ENCODE results near the gene CNIH3.

CNIH3 gene

DNA sequence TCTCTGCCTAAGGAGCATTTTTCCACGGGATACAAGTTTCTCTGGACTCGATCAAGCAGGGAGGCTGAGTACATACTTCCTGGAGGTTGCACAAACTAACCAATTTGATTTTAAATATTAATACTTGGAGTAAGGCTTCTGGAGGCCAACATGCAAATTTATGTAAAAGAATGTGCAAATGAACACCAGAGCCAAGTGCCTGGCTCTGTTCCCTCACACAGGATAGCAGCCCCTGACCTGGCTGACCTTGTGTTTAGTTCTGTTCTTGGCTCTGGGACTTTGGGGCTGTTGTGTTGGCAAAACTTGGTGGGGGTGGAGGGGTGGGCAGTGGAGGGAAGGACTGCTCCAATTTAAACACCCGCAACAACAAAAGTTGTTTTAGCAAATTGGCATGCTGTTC lies 34.2 kb downstream of the CNIH3 start:
- H3K4me3 ChIP-seq (ENCODE audit: low read length) = no peak overlapping the region
- H3K9ac ChIP-seq (ENCODE audit: low read depth, low read length) = no peak overlapping the region
- no peak overlapping the region for H3K4me2 ChIP-seq (ENCODE audit: low read length)
- H3K9me3 ChIP-seq (replicated peaks; ENCODE audit: low read length) = no peaks in the 10 kb centered on the region
- H3K27me3 ChIP-seq (ENCODE audit: control insufficient read depth, insufficient read depth, low read length) = peaks cover 3% of the 10 kb centered on the region
- H3K36me3 ChIP-seq (ENCODE audit: insufficient read depth, low read length) = no peaks in the 10 kb centered on the region
- peaks cover 10% of the 10 kb centered on the region for H3K4me1 ChIP-seq (ENCODE audit: control insufficient read depth, insufficient read depth, low read length)

DNA sequence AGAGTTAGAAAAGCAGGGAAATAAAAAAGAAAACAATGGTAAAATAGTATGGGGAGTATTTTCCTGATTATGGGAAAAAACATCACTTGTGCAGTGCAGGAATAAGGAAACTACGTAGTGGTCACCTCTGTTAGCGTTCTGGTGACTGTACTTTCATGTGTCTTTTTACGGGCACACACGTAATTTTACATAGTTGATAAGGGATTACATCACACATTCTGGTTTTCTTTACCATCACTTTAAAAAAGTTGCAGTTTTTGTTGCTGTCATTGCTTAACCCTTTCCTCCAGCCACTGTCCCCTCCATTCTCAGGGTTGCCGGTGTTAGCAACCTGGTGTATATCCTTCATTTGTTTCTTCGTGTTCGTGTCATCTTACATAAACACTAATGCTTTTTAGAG lies 35.1 kb downstream of the CNIH3 start:
- Histone ChIP-seq H3K4me2 (ENCODE audit: low read length) (no peak overlapping the region), H3K4me1 (ENCODE audit: control insufficient read depth, insufficient read depth, low read length) (peaks cover 10% of the 10 kb centered on the region), H3K36me3 (ENCODE audit: insufficient read depth, low read length) (no peaks in the 10 kb centered on the region), H3K9me3 (replicated peaks; ENCODE audit: low read length) (no peaks in the 10 kb centered on the region), H3K9ac (ENCODE audit: low read depth, low read length) (no peak overlapping the region), H3K4me3 (ENCODE audit: low read length) (no peak overlapping the region), H3K27me3 (ENCODE audit: control insufficient read depth, insufficient read depth, low read length) (peaks cover 3% of the 10 kb centered on the region)

DNA sequence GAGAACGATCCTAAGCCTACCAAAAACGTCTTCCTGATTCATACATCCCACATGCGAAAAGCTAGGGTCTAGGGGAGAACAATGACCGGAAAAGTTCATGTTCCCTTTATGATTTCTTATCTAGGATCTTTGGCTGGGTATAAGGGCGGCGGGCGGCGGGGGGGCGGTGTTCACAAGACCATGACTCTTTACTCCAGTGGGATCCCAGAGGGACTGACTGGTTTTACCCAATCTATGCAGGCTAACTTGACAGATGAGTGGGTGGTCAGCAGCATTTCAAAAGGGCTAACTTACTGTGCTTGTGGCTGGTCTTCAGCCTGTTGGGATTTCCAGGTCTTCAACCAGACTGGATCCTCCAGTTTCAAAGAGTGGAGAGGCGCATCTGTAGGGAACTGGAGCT lies 40.3 kb downstream of the CNIH3 start:
- Histone ChIP-seq H3K4me2 (ENCODE audit: low read length) (no peak overlapping the region), H3K36me3 (ENCODE audit: insufficient read depth, low read length) (no peaks in the 10 kb centered on the region), H3K9ac (ENCODE audit: low read depth, low read length) (no peak overlapping the region), H3K27me3 (ENCODE audit: control insufficient read depth, insufficient read depth, low read length) (no peaks in the 10 kb centered on the region), H3K4me3 (ENCODE audit: low read length) (no peak overlapping the region), H3K4me1 (ENCODE audit: control insufficient read depth, insufficient read depth, low read length) (peaks cover 10% of the 10 kb centered on the region), H3K9me3 (replicated peaks; ENCODE audit: low read length) (no peaks in the 10 kb centered on the region)

GRCh38 chr1:224660074-224660473 lies 44.0 kb downstream of the CNIH3 start:
- Histone ChIP-seq H3K36me3 (ENCODE audit: insufficient read depth, low read length) (no peaks in the 10 kb centered on the region), H3K4me2 (ENCODE audit: low read length) (no peak overlapping the region), H3K9ac (ENCODE audit: low read depth, low read length) (no peak overlapping the region), H3K9me3 (replicated peaks; ENCODE audit: low read length) (no peaks in the 10 kb centered on the region), H3K27me3 (ENCODE audit: control insufficient read depth, insufficient read depth, low read length) (peaks cover 5% of the 10 kb centered on the region), H3K4me3 (ENCODE audit: low read length) (no peak overlapping the region), H3K4me1 (ENCODE audit: control insufficient read depth, insufficient read depth, low read length) (no peaks in the 10 kb centered on the region)

DNA sequence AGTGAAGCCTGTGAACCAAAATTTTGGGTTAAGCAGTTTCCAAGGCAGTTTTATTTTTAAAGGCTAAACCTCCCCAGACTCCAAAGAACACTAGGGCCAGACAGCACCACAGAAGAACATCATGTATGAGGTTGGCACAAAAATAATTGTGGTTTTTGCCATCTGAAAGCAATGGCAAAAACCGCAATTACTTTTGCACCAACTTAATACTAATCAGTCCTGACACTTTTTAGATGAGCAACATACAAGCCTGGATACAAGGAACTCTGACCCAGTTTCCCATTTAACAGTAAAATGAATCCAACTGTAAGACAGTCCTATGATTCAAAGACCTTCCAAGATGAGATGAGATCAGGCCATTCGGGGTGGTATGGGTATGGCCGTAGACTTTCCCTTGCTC lies 46.8 kb downstream of the CNIH3 start:
- Histone ChIP-seq H3K9ac (ENCODE audit: low read depth, low read length) (no peak overlapping the region), H3K4me2 (ENCODE audit: low read length) (no peak overlapping the region), H3K27me3 (ENCODE audit: control insufficient read depth, insufficient read depth, low read length) (peaks cover 20% of the 10 kb centered on the region), H3K9me3 (replicated peaks; ENCODE audit: low read length) (no peaks in the 10 kb centered on the region), H3K4me1 (ENCODE audit: control insufficient read depth, insufficient read depth, low read length) (no peaks in the 10 kb centered on the region), H3K36me3 (ENCODE audit: insufficient read depth, low read length) (no peaks in the 10 kb centered on the region), H3K4me3 (ENCODE audit: low read length) (no peak overlapping the region)

DNA sequence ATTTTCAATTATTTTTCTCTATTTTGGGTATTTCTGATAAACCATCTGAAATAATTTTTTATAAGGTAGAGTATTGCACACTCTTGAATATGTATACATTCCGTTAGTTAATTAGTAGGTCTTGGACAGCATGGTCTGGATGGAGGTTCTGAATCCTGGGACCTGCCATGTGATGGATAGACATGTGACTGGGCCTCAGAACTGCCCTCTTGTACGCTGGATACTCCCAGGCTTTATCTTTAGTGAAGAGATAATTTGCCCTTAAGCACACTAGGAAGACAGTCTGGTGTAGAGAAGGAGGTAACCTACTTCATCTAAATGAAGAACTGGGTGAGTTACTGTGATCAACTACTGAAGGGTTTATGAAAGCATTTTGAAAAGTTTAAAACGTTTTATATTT lies 48.9 kb downstream of the CNIH3 start:
- peaks cover 25% of the 10 kb centered on the region for H3K27me3 ChIP-seq (ENCODE audit: control insufficient read depth, insufficient read depth, low read length)
- no peaks in the 10 kb centered on the region for H3K36me3 ChIP-seq (ENCODE audit: insufficient read depth, low read length)
- no peaks in the 10 kb centered on the region for H3K4me1 ChIP-seq (ENCODE audit: control insufficient read depth, insufficient read depth, low read length)
- no peak overlapping the region for H3K4me3 ChIP-seq (ENCODE audit: low read length)
- H3K9me3 ChIP-seq (replicated peaks; ENCODE audit: low read length) = no peaks in the 10 kb centered on the region
- no peak overlapping the region for H3K4me2 ChIP-seq (ENCODE audit: low read length)
- H3K9ac ChIP-seq (ENCODE audit: low read depth, low read length) = no peak overlapping the region

DNA sequence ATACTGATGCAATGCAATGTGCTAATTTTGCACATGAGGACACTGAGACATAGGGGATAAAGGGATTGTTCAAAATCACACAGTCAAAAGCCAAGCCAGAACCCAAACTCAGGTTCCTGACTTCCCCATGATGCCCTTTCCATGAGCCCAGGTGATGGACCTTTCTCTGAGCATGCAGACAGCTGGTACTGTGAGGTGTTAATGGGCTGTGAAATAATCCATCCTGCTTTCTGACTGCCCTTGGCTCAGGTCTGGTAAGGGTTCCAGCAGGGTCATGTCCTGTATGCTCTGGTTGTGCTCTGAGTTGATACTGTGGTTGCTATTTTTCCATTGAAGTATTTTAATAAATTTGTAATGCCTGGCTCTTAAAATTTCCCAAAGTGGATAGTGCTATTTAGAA lies 50.0 kb downstream of the CNIH3 start:
- peaks cover 30% of the 10 kb centered on the region for H3K27me3 ChIP-seq (ENCODE audit: control insufficient read depth, insufficient read depth, low read length)
- H3K36me3 ChIP-seq (ENCODE audit: insufficient read depth, low read length) = no peaks in the 10 kb centered on the region
- H3K4me2 ChIP-seq (ENCODE audit: low read length) = no peak overlapping the region
- no peaks in the 10 kb centered on the region for H3K9me3 ChIP-seq (replicated peaks; ENCODE audit: low read length)
- no peaks in the 10 kb centered on the region for H3K4me1 ChIP-seq (ENCODE audit: control insufficient read depth, insufficient read depth, low read length)
- no peak overlapping the region for H3K4me3 ChIP-seq (ENCODE audit: low read length)
- H3K9ac ChIP-seq (ENCODE audit: low read depth, low read length) = no peak overlapping the region

GRCh38 chr1:224666913-224667312 lies 50.8 kb downstream of the CNIH3 start:
- H3K27me3 ChIP-seq (ENCODE audit: control insufficient read depth, insufficient read depth, low read length) = peaks cover 30% of the 10 kb centered on the region
- no peaks in the 10 kb centered on the region for H3K36me3 ChIP-seq (ENCODE audit: insufficient read depth, low read length)
- H3K4me1 ChIP-seq (ENCODE audit: control insufficient read depth, insufficient read depth, low read length) = no peaks in the 10 kb centered on the region
- H3K4me2 ChIP-seq (ENCODE audit: low read length) = no peak overlapping the region
- no peaks in the 10 kb centered on the region for H3K9me3 ChIP-seq (replicated peaks; ENCODE audit: low read length)
- H3K9ac ChIP-seq (ENCODE audit: low read depth, low read length) = no peak overlapping the region
- H3K4me3 ChIP-seq (ENCODE audit: low read length) = no peak overlapping the region

DNA sequence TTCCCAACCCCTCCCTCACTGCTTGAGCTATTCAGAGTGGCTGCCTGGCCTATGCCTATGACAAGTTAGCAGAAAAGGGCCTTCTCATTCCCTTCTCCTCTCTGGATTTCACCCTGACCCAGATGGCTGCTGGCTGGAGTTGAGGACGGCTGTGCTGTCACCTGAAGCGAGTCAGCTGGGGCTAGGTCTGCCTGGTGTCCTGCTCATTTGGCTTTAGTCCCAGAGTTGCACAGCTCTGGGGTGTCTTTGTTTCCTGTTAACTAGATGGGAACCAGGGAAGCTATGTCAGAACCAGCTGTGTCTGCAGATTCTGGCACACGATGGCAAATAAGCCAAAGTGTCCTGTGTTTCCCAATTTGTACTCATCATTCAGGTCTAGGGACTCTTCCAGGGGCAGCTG lies 52.9 kb downstream of the CNIH3 start:
- H3K4me1 ChIP-seq (ENCODE audit: control insufficient read depth, insufficient read depth, low read length) = no peaks in the 10 kb centered on the region
- H3K9ac ChIP-seq (ENCODE audit: low read depth, low read length) = no peak overlapping the region

GRCh38 chr1:224669403-224669802 lies 53.3 kb downstream of the CNIH3 start:
- no peak overlapping the region for H3K4me3 ChIP-seq (ENCODE audit: low read length)
- no peaks in the 10 kb centered on the region for H3K36me3 ChIP-seq (ENCODE audit: insufficient read depth, low read length)
- no peaks in the 10 kb centered on the region for H3K4me1 ChIP-seq (ENCODE audit: control insufficient read depth, insufficient read depth, low read length)
- H3K4me2 ChIP-seq (ENCODE audit: low read length) = no peak overlapping the region
- H3K9me3 ChIP-seq (replicated peaks; ENCODE audit: low read length) = no peaks in the 10 kb centered on the region
- H3K27me3 ChIP-seq (ENCODE audit: control insufficient read depth, insufficient read depth, low read length) = peaks cover 30% of the 10 kb centered on the region
- no peak overlapping the region for H3K9ac ChIP-seq (ENCODE audit: low read depth, low read length)

More for the DNA sequence above, 52.9 kb downstream of the CNIH3 start:
- Histone ChIP-seq H3K27me3 (ENCODE audit: control insufficient read depth, insufficient read depth, low read length) (peaks cover 29% of the 10 kb centered on the region), H3K36me3 (ENCODE audit: insufficient read depth, low read length) (no peaks in the 10 kb centered on the region), H3K4me3 (ENCODE audit: low read length) (no peak overlapping the region), H3K9me3 (replicated peaks; ENCODE audit: low read length) (no peaks in the 10 kb centered on the region), H3K4me2 (ENCODE audit: low read length) (no peak overlapping the region)

DNA sequence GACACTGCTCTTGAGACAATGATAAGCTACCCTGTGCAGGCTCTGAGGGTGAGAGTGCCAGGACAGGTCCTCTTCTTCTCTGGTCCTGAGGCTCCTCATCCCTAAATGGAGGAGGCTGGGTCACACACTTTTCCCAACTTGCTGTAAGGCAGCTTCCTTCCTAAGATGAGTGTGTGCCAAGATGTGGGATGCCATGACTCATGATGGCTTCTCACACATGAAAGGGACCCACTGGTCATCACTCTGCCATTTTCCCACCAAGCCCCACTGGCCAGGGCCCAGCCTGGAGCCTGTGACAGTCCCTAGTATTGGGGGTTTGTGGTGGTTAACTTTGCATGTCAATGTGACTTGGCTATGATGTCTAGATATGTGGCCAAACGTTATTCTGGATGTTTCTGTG lies 54.4 kb downstream of the CNIH3 start:
- Histone ChIP-seq H3K27me3 (ENCODE audit: control insufficient read depth, insufficient read depth, low read length) (peaks cover 33% of the 10 kb centered on the region), H3K4me3 (ENCODE audit: low read length) (no peak overlapping the region), H3K9ac (ENCODE audit: low read depth, low read length) (no peak overlapping the region), H3K4me1 (ENCODE audit: control insufficient read depth, insufficient read depth, low read length) (no peaks in the 10 kb centered on the region), H3K36me3 (ENCODE audit: insufficient read depth, low read length) (no peaks in the 10 kb centered on the region), H3K9me3 (replicated peaks; ENCODE audit: low read length) (no peaks in the 10 kb centered on the region), H3K4me2 (ENCODE audit: low read length) (no peak overlapping the region)

DNA sequence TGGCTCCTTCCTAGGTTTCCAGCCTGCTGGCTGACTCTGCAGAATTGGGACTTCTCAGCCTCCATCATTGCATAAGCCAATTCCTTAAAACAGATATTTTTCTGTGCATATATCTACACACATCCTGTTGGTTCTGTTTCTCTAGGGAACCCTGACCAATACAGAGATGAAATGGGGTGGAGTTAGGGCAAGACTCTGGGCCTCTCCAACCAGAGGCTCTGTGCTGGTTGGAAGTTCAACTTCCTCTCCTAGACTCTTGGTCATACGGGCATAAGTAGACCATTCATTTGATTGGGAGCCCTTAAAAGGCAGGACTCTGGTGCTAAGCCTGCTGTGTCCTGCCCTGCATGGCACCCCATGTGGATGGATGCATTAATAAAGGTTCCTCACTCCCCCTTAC lies 55.0 kb downstream of the CNIH3 start:
- Histone ChIP-seq H3K4me1 (ENCODE audit: control insufficient read depth, insufficient read depth, low read length) (no peaks in the 10 kb centered on the region), H3K9ac (ENCODE audit: low read depth, low read length) (no peak overlapping the region), H3K4me2 (ENCODE audit: low read length) (no peak overlapping the region), H3K4me3 (ENCODE audit: low read length) (no peak overlapping the region), H3K36me3 (ENCODE audit: insufficient read depth, low read length) (no peaks in the 10 kb centered on the region), H3K27me3 (ENCODE audit: control insufficient read depth, insufficient read depth, low read length) (peaks cover 33% of the 10 kb centered on the region), H3K9me3 (replicated peaks; ENCODE audit: low read length) (no peaks in the 10 kb centered on the region)
